Astrocyte (in vitro differentiated cells and primary cell): ENCODE results near the gene FLYWCH1.

Experiments used
- CTCF ChIP-seq: IDR thresholded peaks from 2 replicates; pipeline ENCODE4 v1.5.1; 2011; ENCODE audit warnings: low read depth, mild to moderate bottlenecking, inconsistent platforms, low read length, moderate library complexity; ENCODE audit not compliant: insufficient read depth
- EZH2 ChIP-seq: IDR thresholded peaks from 2 replicates; pipeline ENCODE4 v1.6.1; 2012; ENCODE audit warnings: mild to moderate bottlenecking, low read length, inconsistent platforms; ENCODE audit not compliant: insufficient read depth

DNA sequence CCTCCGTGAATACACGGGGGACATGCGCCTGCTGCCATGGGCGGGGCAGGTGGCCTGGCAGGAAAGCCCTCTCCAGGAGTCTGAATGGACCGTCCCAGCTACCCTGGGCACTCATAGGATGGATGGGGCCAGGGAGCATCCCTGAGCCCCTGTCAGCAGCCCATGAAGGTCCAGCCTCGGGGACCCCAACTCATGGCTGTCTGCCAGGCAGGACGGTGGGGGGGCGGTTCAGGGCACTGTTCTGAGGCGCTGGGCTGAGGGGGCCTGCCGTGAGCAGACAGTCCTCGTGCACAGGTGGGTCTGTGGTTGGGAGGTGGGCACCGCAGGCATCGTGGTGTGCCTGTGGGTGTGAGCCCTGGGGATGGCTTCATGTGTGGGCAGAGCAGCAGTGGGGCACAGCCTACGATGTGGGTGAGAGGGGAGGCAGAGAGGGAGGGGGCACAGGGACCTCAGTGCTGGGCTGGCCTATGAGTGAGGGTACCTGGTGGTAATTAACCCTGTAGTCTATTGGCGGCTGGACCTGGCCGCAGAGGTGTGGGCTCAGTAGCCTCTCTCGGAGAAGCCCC is 75.0 kb downstream of the FLYWCH1 start:
- no peak for TF ChIP-seq CTCF
- no peak for TF ChIP-seq EZH2
